Endometrium (tissue), 2 donors: ENCODE results near the gene EFHD2.
"Not testable (repeated sequence)": the region's sequence is repeated elsewhere in the genome, so short reads cannot be mapped to it uniquely, and the experiment has no call there.

Source experiments
- FAIRE-seq: peaks from 2 replicates; lab custom pipeline; 2012; peaks lifted over from hg19 to GRCh38; lab: Jason Lieb, UNC
- donor health status: control.
- donor health status: control.

EFHD2 gene

GRCh38 chr1:15430787-15431570, 21.3 kb downstream of the EFHD2 start:
- no peak for FAIRE-seq

- FAIRE-seq = no peak
Measured at GRCh38 chr1:15431571-15431948, 21.9 kb downstream of the EFHD2 start.

GRCh38 chr1:15432324-15432723, 22.6 kb downstream of the EFHD2 start:
- FAIRE-seq = no peak

GRCh38 chr1:15433471-15433870, 23.8 kb downstream of the EFHD2 start:
- FAIRE-seq = no peak

GRCh38 chr1:15434739-15435138, 25.1 kb downstream of the EFHD2 start:
- not testable (repeated sequence) for FAIRE-seq

GRCh38 chr1:15435239-15436077, 25.8 kb downstream of the EFHD2 start:
- no peak for FAIRE-seq

GRCh38 chr1:15436881-15437442, 27.3 kb downstream of the EFHD2 start:
- FAIRE-seq = no peak

- FAIRE-seq = no peak
Measured at GRCh38 chr1:15439325-15439724, 29.6 kb downstream of the EFHD2 start.

- no peak for FAIRE-seq
Measured at GRCh38 chr1:15440357-15440756, 30.7 kb downstream of the EFHD2 start.

- no peak for FAIRE-seq
Measured at GRCh38 chr1:15441247-15441646, 31.6 kb downstream of the EFHD2 start.

- no peak for FAIRE-seq
Measured at GRCh38 chr1:15442119-15442518, 32.4 kb downstream of the EFHD2 start.

- no peak for FAIRE-seq
Measured at GRCh38 chr1:15442759-15443158, 33.1 kb downstream of the EFHD2 start.

- FAIRE-seq = no peak
Measured at GRCh38 chr1:15443281-15443680, 33.6 kb downstream of the EFHD2 start.

GRCh38 chr1:15444468-15445389, 35.0 kb downstream of the EFHD2 start:
- FAIRE-seq = no peak

- FAIRE-seq = no peak
Measured at GRCh38 chr1:15445390-15446122, 35.9 kb downstream of the EFHD2 start.

- FAIRE-seq = no peak
Measured at GRCh38 chr1:15446212-15446611, 36.5 kb downstream of the EFHD2 start.

GRCh38 chr1:15448877-15449462, 39.3 kb downstream of the EFHD2 start:
- no peak for FAIRE-seq

- no peak for FAIRE-seq
Measured at GRCh38 chr1:15449567-15449966, 39.9 kb downstream of the EFHD2 start.

GRCh38 chr1:15451014-15451722, 41.5 kb downstream of the EFHD2 start:
- FAIRE-seq = no peak

GRCh38 chr1:15452216-15452615, 42.5 kb downstream of the EFHD2 start:
- FAIRE-seq = no peak
